IMR-90 (cell line): ENCODE measurements around the gene CD276. TPM values are rescaled to one million over a fixed set of nuclear protein-coding genes. Genes with fewer than 3 reads are reported as not detected.

ENCODE experiments used
- ATAC-seq: fragments of 200-7000 bp; cut with Tn5 transposase; 2 replicates; pipeline ENCODE4 v1.9.1; 2020; ENCODE audit warnings: low read depth, mild to moderate bottlenecking, moderate library complexity
- BruUV-seq: library from RNA; stranded (reverse); fragments of 400-500 nt; replicated peaks from 2 replicates; lab custom pipeline; 2021; lab: Mats Ljungman, UMichigan
- CTCF ChIA-PET: fragments of 300-600 bp; formaldehyde crosslinking; extraction: SDS; loops from one replicate; lab custom pipeline; 2021; ENCODE audit warnings: antibody characterized with exemption; lab: Yijun Ruan, JAX
- POLR2A ChIA-PET: fragments of 300-600 bp; sonication (Branson Sonifier 250); formaldehyde crosslinking; loops from one replicate; lab custom pipeline; 2022; ENCODE audit warnings: antibody characterized with exemption; ENCODE audit not compliant: unreplicated experiment; lab: Charles Lee
- DNase-seq: peaks from one replicate; pipeline ENCODE4 v3.0.0; 2013
- H2AFZ ChIP-seq: replicated peaks from 2 replicates; pipeline ENCODE3; 2013; ENCODE audit warnings: low read length, mild to moderate bottlenecking; ENCODE audit not compliant: poor library complexity
- H2AK5ac ChIP-seq: 2 replicates; pipeline ENCODE4 v1.6.1; 2013; ENCODE audit warnings: low read depth, low read length, inconsistent platforms
- H2AK9ac ChIP-seq: replicated peaks from 2 replicates; pipeline ENCODE3; 2013; ENCODE audit warnings: mild to moderate bottlenecking, low read depth, low read length, moderate library complexity; ENCODE audit not compliant: poor library complexity
- H2BK120ac ChIP-seq: 2 replicates; pipeline ENCODE4 v1.6.1; 2013; ENCODE audit warnings: low read depth, low read length, inconsistent platforms
- H2BK15ac ChIP-seq: 3 replicates; pipeline ENCODE4 v1.6.1; 2013; ENCODE audit warnings: low read depth, low read length, inconsistent platforms
- H2BK20ac ChIP-seq: 2 replicates; pipeline ENCODE4 v1.6.1; 2013; ENCODE audit warnings: low read depth, mild to moderate bottlenecking, inconsistent platforms, low read length, moderate library complexity
- H2BK5ac ChIP-seq: 2 replicates; pipeline ENCODE4 v1.6.1; 2013; ENCODE audit warnings: mild to moderate bottlenecking, low read depth, low read length, inconsistent platforms; ENCODE audit not compliant: poor library complexity, severe bottlenecking
- H3K14ac ChIP-seq: replicated peaks from 2 replicates; pipeline ENCODE4 v1.6.1; 2013; ENCODE audit warnings: low read depth, low read length, inconsistent platforms
- H3K18ac ChIP-seq: 2 replicates; pipeline ENCODE4 v1.6.1; 2013; ENCODE audit warnings: low read depth, low read length, control low read depth
- H3K23ac ChIP-seq: 2 replicates; pipeline ENCODE4 v1.6.1; 2013; ENCODE audit warnings: low read depth, low read length, inconsistent platforms
- H3K27ac ChIP-seq: 2 replicates; pipeline ENCODE4 v1.5.1; 2013; ENCODE audit warnings: mild to moderate bottlenecking, control low read depth, low read length; ENCODE audit not compliant: insufficient read depth
- H3K27me3 ChIP-seq: 2 replicates; pipeline ENCODE4 v1.6.1; 2013; ENCODE audit warnings: low read length; ENCODE audit not compliant: control insufficient read depth, insufficient read depth
- H3K36me3 ChIP-seq: 2 replicates; pipeline ENCODE4 v1.6.1; 2013; ENCODE audit warnings: low read length, mixed read lengths; ENCODE audit not compliant: control insufficient read depth, insufficient read depth
- H3K4ac ChIP-seq: 2 replicates; pipeline ENCODE4 v1.6.1; 2013; ENCODE audit warnings: low read depth, low read length, inconsistent platforms
- H3K4me1 ChIP-seq: 2 replicates; pipeline ENCODE4 v1.6.1; 2013; ENCODE audit warnings: low read length, mixed read lengths; ENCODE audit not compliant: control insufficient read depth, insufficient read depth
- H3K4me2 ChIP-seq: 2 replicates; pipeline ENCODE4 v1.6.1; 2013; ENCODE audit warnings: low read depth, mild to moderate bottlenecking, control low read depth, low read length, moderate library complexity
- H3K4me3 ChIP-seq: 2 replicates; pipeline ENCODE4 v1.5.1; 2013; ENCODE audit warnings: low read depth, mild to moderate bottlenecking, control low read depth, low read length, moderate library complexity; ENCODE audit not compliant: insufficient read depth
- H3K56ac ChIP-seq: 2 replicates; pipeline ENCODE4 v1.6.1; 2013; ENCODE audit warnings: low read length, inconsistent platforms; ENCODE audit not compliant: insufficient read depth; ENCODE audit errors: extremely low read depth
- H3K79me1 ChIP-seq, 2 experiments: 2 replicates each; pipeline ENCODE4 v1.6.1; 2013; ENCODE audit warnings: low read length in 2 of 2, inconsistent platforms in 1 of 2, low read depth in 1 of 2
- H3K9ac ChIP-seq: 2 replicates; pipeline ENCODE4 v1.6.1; 2013; ENCODE audit warnings: low read depth, low read length, control low read depth
- H3K9me1 ChIP-seq: 2 replicates; pipeline ENCODE4 v1.6.1; 2013; ENCODE audit warnings: low read length, inconsistent platforms; ENCODE audit not compliant: insufficient read depth
- H3K9me3 ChIP-seq: 2 replicates; pipeline ENCODE4 v1.6.1; 2013; ENCODE audit warnings: low read length; ENCODE audit not compliant: control insufficient read depth, insufficient read depth
- H4K20me1 ChIP-seq: 2 replicates; pipeline ENCODE4 v1.6.1; 2013; ENCODE audit warnings: low read length, inconsistent platforms; ENCODE audit not compliant: insufficient read depth
- H4K5ac ChIP-seq: 2 replicates; pipeline ENCODE4 v1.6.1; 2013; ENCODE audit warnings: mild to moderate bottlenecking, low read depth, low read length, control low read depth
- H4K8ac ChIP-seq, 2 experiments: 2 replicates each; pipeline ENCODE4 v1.6.1; 2013; ENCODE audit warnings: low read depth in 2 of 2, low read length in 2 of 2, control low read depth in 1 of 2, inconsistent platforms in 1 of 2
- H4K91ac ChIP-seq: 2 replicates; pipeline ENCODE4 v1.6.1; 2013; ENCODE audit warnings: low read depth, low read length, inconsistent platforms; ENCODE audit not compliant: insufficient read depth
- BHLHE40 ChIP-seq: fragments of 150-350 bp; IDR thresholded peaks from 2 replicates; pipeline ENCODE4 v1.6.1; 2016; ENCODE audit warnings: mild to moderate bottlenecking, low read depth, low read length
- CEBPB ChIP-seq: IDR thresholded peaks from 2 replicates; pipeline ENCODE4 v1.6.1; 2012; ENCODE audit warnings: low read depth, low read length, improper control_type of control experiment
- CHD1 ChIP-seq: IDR thresholded peaks from 2 replicates; pipeline ENCODE4 v1.6.1; 2012; ENCODE audit warnings: low read depth, low read length, improper control_type of control experiment
- FOS ChIP-seq: fragments of 150-350 bp; IDR thresholded peaks from 2 replicates; pipeline ENCODE4 v1.6.1; 2016; ENCODE audit warnings: low read depth, low read length
- MAFK ChIP-seq: IDR thresholded peaks from 2 replicates; pipeline ENCODE4 v1.6.1; 2012; ENCODE audit warnings: low read depth, low read length, improper control_type of control experiment
- MAZ ChIP-seq: IDR thresholded peaks from 2 replicates; pipeline ENCODE4 v1.6.1; 2012; ENCODE audit warnings: low read depth, mild to moderate bottlenecking, low read length, improper control_type of control experiment, moderate library complexity, borderline replicate concordance
- MXI1 ChIP-seq: IDR thresholded peaks from 2 replicates; pipeline ENCODE4 v1.6.1; 2012; ENCODE audit warnings: low read depth, mild to moderate bottlenecking, low read length, moderate library complexity, borderline replicate concordance
- NFE2L2 ChIP-seq: fragments of 150-350 bp; IDR thresholded peaks from 2 replicates; pipeline ENCODE4 v1.6.1; 2016; ENCODE audit warnings: low read depth, mild to moderate bottlenecking, low read length
- POLR2A ChIP-seq: IDR thresholded peaks from 2 replicates; pipeline ENCODE4 v1.6.1; 2012; ENCODE audit warnings: mild to moderate bottlenecking, low read depth, low read length
- RAD21 ChIP-seq: IDR thresholded peaks from 2 replicates; pipeline ENCODE4 v1.6.1; 2012; ENCODE audit warnings: low read length, improper control_type of control experiment
- RCOR1 ChIP-seq: IDR thresholded peaks from 2 replicates; pipeline ENCODE4 v1.6.1; 2012; ENCODE audit warnings: mild to moderate bottlenecking, low read length, improper control_type of control experiment; ENCODE audit not compliant: insufficient replicate concordance
- RFX5 ChIP-seq: IDR thresholded peaks from 2 replicates; pipeline ENCODE4 v1.8.0; 2012; ENCODE audit warnings: low read depth, mild to moderate bottlenecking, low read length, moderate library complexity
- SMC3 ChIP-seq: fragments of 150-350 bp; IDR thresholded peaks from 2 replicates; pipeline ENCODE4 v1.6.1; 2016; ENCODE audit warnings: low read depth, mild to moderate bottlenecking, antibody characterized with exemption, low read length, moderate library complexity
- USF2 ChIP-seq: fragments of 150-350 bp; IDR thresholded peaks from 2 replicates; pipeline ENCODE4 v1.6.1; 2017; ENCODE audit warnings: mild to moderate bottlenecking, antibody characterized with exemption, low read length, low read depth
- WGBS, 2 experiments: methylation state at CpG; one replicate each; pipeline versions ENCODE4 v1.1.5 to v1.1.7; 2013; ENCODE audit warnings: missing lambda C conversion rate in 2 of 2; ENCODE audit not compliant: insufficient read length in 1 of 2; ENCODE audit errors: extremely low coverage in 2 of 2; 5-methylcytosine and 5-hydroxymethylcytosine counted together
- dilution Hi-C: fragments of 300-500 bp; cut with HindIII; formaldehyde crosslinking; loops from one replicate; pipeline ENCODE4 v1.14.3; 2018; ENCODE audit warnings: low sequenced_read_pairs; ENCODE audit not compliant: unreplicated experiment
- in situ Hi-C: fragments of 300-500 bp; cut with MboI; formaldehyde crosslinking; loops from 3 replicates; pipeline ENCODE4 v1.14.3; 2019; ENCODE audit warnings: low sequenced_read_pairs, inconsistent platforms, mixed read lengths
- intact Hi-C: fragments of 100-400 bp; cut with micrococcal nuclease; formaldehyde crosslinking; loops from 2 replicates; pipeline ENCODE4 v1.10.0; 2022
- polyA plus RNA-seq, 3 experiments: library from polyadenylated mRNA; depleted of rRNA; stranded (reverse); fragments of >200 nt; gene quantifications; 2 replicates each; pipeline ENCODE4 v1.2.3, GENCODE V29; 2012; ENCODE audit warnings: low replicate concordance in 1 of 3
- total RNA-seq: library from RNA; depleted of rRNA; stranded (reverse); fragments of >200 nt; gene quantifications from 2 replicates; pipeline ENCODE4 v1.2.3, GENCODE V29; 2012
- TF ChIP-seq, protein P1 (sequence below): fragments of 150-350 bp; IDR thresholded peaks from 2 replicates; pipeline ENCODE4 v1.6.1; 2016; ENCODE audit warnings: low read depth, mild to moderate bottlenecking, low read length, moderate library complexity, borderline replicate concordance
- TF ChIP-seq, protein P2 (sequence below): conservative IDR thresholded peaks from 2 replicates; pipeline ENCODE4 v1.5.1; 2012; ENCODE audit warnings: mild to moderate bottlenecking, low read depth, low read length, improper control_type of control experiment

CD276 gene
- total and polyA plus RNA-seq, 2 of the 4 experiments (the other 2 are of a cell fraction) = 30.8 to 149 TPM

DNA sequence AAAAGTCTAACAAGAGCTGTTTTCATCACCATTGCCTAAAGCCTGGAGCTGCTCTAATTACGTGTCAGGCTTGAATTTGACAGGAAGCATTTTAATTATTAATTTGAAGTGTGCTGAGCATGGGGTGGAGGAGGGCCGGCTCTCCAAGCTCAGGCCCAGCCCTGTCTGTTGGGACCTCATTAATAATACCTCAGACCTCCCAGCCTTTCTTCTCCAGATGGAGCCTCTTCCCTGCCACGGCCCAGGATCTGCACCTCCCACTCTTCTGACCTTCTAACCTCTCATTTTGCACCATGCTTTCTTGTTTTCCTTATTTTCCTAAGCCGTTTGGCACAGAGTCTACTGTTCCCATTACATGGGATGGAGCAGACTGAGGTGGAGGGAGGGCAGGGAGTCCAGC lies 39.0 kb downstream of the CD276 start:
- Histone ChIP-seq H4K8ac (no peak overlapping the region), H3K9ac (no peak overlapping the region), H3K4me2 (no peak overlapping the region), H2AK9ac (no peak overlapping the region), H3K27me3 (peaks cover 46% of the 10 kb centered on the region), H3K14ac (no peak overlapping the region), H3K23ac (no peak overlapping the region), H4K5ac (no peak overlapping the region), H3K9me3 (no peaks in the 10 kb centered on the region), H2BK120ac (no peak overlapping the region), H3K4me1 (no peaks in the 10 kb centered on the region; the same call in 1 of the 2 replicates), H3K9me1 (0 out of 2 replicates have a peak, but pooled peaks cover 2% of the 10 kb centered on the region), H3K4me3 (no peak overlapping the region), H3K79me1 (no peaks in the 10 kb centered on the region), H2AFZ (no peak overlapping the region), H2BK5ac (no peak overlapping the region), H3K56ac (no peak overlapping the region), H2BK20ac (no peak overlapping the region), H4K20me1 (no peaks in the 10 kb centered on the region; the same call in 1 of the 2 replicates), H3K27ac (no peak overlapping the region), H2AK5ac (no peak overlapping the region), H2BK15ac (no peak overlapping the region), H3K36me3 (no peaks in the 10 kb centered on the region), H3K4ac (no peak overlapping the region), H4K91ac (no peak overlapping the region), H3K18ac (no peak overlapping the region)
- DNase-seq = no peak
- ChIA-PET POLR2A (no interaction called here), CTCF (no interaction called here)
- dilution Hi-C loops = no loop called here
- no CpG with 5 or more reads among the region's 4 CpGs for WGBS, 2 experiments
- TF ChIP-seq, protein P1, sequence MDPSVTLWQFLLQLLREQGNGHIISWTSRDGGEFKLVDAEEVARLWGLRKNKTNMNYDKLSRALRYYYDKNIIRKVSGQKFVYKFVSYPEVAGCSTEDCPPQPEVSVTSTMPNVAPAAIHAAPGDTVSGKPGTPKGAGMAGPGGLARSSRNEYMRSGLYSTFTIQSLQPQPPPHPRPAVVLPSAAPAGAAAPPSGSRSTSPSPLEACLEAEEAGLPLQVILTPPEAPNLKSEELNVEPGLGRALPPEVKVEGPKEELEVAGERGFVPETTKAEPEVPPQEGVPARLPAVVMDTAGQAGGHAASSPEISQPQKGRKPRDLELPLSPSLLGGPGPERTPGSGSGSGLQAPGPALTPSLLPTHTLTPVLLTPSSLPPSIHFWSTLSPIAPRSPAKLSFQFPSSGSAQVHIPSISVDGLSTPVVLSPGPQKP = no peak
- TF ChIP-seq MXI1 (no peak), RCOR1 (no peak), RAD21 (no peak), CEBPB (no peak), MAFK (no peak), FOS (no peak), SMC3 (no peak), RFX5 (no peak), NFE2L2 (no peak), USF2 (no peak), MAZ (no peak), BHLHE40 (no peak), POLR2A (no peak), CHD1 (no peak)
- TF ChIP-seq, protein P2, sequence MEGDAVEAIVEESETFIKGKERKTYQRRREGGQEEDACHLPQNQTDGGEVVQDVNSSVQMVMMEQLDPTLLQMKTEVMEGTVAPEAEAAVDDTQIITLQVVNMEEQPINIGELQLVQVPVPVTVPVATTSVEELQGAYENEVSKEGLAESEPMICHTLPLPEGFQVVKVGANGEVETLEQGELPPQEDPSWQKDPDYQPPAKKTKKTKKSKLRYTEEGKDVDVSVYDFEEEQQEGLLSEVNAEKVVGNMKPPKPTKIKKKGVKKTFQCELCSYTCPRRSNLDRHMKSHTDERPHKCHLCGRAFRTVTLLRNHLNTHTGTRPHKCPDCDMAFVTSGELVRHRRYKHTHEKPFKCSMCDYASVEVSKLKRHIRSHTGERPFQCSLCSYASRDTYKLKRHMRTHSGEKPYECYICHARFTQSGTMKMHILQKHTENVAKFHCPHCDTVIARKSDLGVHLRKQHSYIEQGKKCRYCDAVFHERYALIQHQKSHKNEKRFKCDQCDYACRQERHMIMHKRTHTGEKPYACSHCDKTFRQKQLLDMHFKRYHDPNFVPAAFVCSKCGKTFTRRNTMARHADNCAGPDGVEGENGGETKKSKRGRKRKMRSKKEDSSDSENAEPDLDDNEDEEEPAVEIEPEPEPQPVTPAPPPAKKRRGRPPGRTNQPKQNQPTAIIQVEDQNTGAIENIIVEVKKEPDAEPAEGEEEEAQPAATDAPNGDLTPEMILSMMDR = no peak
- in situ Hi-C loops = no loop called here
- no peak for ATAC-seq
- intact Hi-C loops = no loop called here
- no TSS peak for BruUV-seq
